Hematopoietic multipotent progenitor cell treated with erythropoietin and hydrocortisone succinate and interleukin-3 and kit ligand, for 4 days (in vitro differentiated cells): Measurements from ENCODE around the gene KIAA1143.
A peak's percentile ranks its signal among the peaks of the same experiment; 100 is the strongest.

ENCODE experiments used
- DNase-seq: peaks from one replicate; pipeline ENCODE4 v3.0.0-alpha.2; 2015

The KIAA1143 gene

DNA sequence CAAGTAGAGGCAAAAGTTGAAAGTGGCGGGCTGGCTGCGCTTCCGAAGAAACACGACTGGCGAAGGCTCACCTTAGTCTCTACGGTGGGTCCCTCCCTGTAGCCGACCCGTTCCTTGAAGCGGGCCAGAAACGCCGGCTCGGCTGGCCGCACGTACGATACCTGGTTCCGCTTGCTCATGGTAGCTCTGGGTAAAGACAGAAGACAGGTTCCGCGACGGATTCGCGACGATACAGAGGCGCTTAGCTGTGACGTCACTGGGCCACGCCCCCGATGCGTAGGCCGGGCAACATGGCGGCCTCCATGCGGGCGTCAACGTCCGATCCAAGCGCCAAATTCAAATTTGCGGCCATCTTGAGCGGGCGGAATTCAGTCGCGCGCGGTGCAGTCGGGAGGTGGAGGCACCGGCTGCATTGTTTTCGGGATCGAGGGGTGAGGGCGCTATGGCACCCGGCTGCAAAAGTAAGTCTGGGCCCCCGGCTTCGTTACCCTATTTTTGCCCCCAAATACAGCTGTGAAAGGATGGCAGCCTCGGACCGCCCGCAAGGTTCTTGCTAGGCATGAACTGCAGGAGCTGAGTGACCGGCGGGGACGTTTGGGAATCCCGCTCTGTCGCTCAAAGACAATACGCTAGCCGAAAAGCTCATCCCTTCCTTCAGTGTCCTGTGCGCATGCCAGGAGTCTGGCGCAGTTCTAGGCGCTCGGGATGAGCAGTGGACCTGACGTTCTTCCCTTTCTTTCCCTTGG is at the start of gene KIAA1143, which contains the start of gene KIF15:
KIAA1143 (minus strand) TSS at position 196 of the 746 bp plus-strand sequence; CDS start at position 179, 17 bp downstream.
KIF15 (plus strand) TSS at position 371 of the 746 bp plus-strand sequence; CDS start at position 443, 72 bp downstream.
- DNase-seq = peak; percentile 98

DNA sequence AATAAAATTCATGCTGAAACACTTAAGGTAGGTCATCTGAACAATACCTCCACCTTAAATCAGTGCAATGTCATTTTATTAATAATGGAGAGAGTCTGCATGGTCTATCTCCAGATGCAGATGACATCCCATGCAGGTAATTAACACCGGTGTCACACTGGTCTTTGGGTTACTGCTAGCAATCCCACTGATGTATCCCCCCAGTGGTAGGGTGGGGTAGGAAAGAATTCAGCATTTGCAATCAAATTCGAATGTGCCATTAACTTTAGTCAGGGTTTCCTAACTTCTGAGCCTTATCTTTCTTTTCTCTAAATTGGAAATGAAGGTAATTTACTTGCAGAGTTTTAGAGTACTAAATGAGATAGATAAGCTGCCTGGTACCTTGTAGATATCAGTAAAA is 44.5 kb upstream of the KIAA1143 start:
- DNase-seq = no peak

DNA sequence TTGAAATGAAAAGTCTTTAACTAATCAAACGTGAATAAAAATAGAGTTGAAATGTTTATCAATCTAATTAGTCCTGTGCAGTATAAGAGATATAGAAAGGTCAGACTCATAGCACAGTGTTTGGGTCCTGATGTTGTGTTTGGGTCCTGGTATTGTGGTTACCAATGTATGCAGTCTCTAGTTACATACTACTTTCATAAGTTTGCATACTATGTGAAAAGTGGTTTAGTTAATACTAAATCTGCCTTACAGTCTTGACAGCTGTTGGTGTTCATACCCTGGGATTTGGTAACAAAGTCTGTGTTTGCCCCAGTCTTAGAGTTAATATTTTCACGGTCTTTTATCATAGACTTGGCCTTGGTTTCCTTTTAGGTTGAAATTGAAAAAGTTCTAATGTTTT is 41.9 kb upstream of the KIAA1143 start:
- no peak for DNase-seq

DNA sequence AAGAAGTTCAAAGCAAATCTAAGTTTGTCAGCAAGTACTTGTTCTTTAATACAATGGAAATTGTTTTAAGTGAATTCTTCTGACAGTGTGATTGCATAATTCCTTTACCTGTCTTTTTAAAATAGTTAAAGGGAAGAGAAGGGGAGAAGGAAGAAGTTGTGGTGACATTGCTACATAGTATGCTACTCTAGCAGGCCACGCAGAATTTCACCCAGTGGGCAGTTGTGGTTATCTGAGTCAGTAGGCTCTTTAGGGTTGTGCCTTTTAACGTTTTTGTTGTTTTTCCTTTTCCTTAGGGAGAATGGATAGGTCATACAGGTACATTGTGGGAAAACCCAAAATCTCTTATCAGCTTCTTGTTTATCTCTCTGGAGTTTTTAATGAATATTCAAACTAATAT is 40.6 kb upstream of the KIAA1143 start:
- DNase-seq = peak; percentile 46

DNA sequence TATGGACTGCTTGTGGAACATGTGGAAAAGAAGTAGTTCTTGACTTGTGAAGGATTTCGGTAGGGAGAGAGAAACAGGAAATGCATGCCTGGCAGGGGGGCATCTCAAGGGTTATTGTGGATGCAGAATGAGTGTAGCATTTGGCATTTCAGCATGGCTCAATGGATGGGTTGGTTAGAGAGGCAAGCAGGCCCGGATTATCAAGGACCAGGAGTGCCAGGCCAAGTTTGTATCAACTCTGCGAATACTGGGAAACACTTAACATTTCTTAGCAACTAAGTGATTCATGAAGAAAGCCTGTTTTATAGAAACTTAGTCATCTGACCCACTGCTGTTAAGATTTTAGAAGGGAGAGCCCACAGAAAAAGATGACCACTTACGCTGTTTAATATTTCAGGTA is 33.8 kb upstream of the KIAA1143 start:
- no peak for DNase-seq

DNA sequence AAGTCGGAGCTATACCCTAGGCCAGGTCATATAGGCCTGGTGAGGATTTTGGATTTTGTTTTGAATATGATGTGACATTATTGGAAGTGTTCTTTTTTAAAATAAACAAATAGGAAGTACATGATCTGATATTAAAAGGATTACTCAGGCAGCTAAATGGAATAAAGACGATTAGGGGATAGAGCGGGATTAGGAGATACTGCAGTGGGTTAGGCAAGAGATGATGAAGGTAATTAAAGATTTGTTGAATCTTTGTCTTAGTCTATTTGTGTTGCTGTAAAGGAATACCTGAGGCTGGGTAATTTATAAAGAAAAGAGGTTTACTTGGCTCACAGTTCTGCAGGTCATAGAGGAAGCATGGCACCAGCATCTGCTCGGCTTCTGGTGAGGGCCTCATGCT is 21.5 kb upstream of the KIAA1143 start:
- DNase-seq = no peak

DNA sequence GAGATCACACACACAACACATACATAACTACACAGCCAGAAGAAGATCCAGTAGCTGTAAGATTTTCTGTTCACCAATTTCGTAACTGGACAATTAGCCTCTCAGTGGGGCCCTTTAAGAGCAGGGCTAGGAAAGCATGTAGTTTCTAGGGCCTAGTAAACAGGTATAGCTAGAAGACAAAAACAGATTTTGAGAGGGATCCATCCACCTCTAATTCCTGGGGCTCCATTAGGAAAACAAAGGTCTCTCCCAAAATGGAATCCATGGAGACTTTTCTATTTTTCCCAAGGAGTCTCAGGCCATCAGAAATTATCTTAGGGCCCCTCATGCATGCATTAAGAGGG is 10.7 kb upstream of the KIAA1143 start:
- no peak for DNase-seq

DNA sequence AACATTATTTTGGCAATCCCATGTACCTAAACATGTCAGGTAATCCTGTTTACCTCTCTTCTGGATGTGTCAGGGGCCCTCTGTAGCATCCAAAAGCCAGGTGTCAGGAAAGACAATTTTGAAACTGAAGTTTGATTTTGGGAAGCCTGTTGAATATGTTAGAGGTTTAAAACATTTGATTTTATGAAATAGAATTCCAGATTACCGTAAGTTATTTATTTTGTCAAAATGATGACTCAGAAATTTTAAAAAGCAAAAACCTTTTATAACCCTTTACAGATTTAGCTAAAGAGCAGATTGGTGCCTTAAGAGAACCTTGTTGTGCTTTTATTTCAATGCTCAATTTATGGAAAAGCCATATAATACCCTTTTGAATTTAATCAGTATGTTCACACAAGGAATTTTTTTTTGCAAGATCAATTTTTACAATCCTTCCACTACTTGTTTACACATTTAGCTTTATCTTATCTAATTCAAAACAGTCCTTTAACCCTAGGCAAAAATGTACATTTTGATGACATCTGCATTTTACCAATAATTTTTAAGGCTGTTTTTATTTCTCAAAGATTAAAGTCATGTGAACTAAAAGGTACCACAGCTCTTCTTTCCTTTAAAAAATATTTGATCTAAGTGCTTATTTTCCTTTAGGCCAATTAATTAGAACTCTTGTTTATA is 10.1 kb upstream of the KIAA1143 start:
- DNase-seq = no peak

DNA sequence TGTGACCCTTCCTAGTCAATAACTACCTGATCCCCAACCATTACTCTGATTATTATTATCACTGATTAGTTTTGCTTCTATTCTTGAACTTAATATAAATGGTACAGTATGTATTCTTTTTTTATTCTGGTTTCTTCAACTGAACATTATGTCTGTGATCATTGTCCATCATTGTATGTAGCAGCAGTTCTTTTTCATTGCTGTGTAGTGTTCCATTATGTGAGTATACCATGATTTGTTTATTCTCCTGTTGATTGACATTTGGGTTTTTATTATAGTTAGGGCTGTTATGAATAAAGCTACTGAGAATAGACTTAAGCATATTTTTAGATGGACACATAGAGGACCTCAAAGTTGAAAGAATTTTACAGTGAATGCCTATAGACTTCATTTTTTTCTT is 2.8 kb upstream of the KIAA1143 start:
- no peak for DNase-seq

DNA sequence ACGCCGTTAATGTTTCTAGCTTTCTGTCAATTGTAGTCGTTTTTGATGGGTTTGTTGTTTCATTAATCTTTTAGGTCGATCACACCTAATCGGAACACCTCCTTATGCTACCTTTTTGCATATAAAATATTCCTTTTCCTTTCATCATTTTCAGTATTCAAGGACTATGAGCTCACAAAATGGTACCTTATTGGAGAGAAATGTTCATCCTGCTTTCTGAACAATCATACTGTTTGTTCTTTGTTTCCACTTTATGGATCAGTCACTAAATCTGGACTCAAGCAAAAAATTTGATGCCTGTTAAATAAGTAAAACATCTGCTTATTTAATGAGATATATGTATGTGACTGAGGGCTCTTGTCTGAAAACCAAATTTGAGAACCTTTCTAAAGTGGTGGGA is 1.3 kb upstream of the KIAA1143 start:
- peak; percentile 9 for DNase-seq

DNA sequence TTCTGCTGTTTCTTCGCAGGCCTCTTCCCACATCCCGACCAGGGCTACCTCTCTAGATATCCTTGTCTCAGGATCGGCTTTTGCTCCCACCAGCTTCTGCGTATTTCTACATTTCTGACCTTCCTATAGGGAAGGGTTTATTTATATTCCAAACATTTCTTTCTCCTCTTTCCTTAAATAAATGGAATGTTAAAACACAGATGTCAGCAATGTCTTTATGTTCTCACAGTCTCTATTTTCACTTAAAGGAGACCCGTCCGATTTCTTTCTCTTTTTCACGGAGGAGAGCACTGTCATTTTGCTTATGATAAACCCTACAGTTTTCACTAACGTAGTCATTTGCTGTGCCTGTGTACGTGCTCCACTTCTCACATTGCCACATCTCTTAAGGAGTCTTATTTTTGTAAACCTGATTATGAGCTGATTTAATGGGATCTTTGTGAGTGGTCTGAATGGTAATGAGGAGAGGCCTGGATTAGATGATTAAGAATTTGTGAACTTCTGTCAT is 805 bp upstream of the KIAA1143 start:
- peak; percentile 53 for DNase-seq

DNA sequence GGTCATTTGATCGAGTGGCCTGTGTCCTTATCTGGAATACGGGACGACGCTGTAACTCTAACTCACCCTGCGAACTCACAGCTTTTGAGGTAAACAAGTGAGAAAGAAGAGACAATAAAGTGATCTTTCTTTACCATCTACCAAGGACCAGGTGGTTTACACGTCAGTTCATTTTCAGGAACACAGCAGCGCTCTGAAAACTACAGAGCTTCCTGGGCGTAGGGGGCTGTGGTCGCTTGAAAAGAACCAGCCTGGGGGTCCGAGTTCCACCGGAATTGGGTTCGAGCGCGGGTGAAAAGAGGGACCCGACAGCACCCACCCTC is 357 bp downstream of the KIAA1143 start:
- DNase-seq = peak; percentile 37

DNA sequence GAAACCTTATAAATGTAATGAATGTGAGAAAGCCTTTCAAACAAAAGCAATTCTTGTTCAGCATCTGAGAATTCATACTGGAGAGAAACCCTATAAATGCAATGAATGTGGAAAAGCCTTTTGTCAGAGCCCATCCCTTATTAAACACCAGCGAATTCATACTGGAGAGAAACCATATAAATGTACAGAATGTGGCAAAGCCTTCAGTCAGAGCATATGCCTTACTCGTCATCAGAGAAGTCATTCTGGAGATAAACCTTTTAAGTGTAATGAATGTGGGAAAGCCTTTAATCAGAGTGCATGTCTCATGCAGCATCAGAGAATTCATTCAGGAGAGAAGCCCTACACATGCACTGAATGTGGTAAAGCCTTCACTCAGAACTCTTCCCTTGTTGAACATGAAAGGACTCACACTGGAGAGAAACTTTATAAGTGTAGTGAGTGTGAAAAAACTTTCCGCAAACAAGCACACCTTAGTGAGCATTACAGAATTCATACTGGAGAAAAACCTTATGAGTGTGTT is 26.7 kb downstream of the KIAA1143 start:
- DNase-seq = no peak

DNA sequence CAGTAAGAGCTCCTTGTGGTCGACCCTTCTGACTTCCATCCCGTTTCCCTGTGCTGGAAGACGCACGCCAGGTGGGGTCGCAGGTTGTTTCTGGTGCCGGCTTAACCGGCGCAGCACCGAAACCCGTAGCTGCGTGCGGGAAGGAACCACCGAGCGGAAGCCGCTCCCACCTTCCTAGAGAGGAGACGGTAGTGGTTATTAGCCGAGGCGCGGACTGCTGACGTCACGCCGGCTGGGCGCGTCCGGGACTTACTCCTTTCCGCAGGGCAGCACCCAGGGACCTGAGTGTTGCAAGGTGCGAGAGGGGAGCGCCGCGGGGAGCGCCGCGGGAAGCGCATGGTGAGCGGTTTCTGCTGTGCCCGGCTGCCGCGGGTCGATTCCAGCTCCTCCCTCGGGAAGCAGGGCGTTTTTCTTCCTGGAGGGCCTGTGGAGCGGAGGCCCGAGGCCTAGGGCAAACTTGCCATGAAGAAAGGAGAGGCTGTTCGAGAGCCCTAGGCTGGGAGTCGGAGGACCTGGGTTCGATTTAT is 32.0 kb downstream of the KIAA1143 start, which contains the start of gene ZNF501:
ZNF501 (plus strand) TSS at position 252 of the 527 bp plus-strand sequence. CDS start 4,787 bp downstream, outside the sequence.
- DNase-seq = peak; percentile 88

DNA sequence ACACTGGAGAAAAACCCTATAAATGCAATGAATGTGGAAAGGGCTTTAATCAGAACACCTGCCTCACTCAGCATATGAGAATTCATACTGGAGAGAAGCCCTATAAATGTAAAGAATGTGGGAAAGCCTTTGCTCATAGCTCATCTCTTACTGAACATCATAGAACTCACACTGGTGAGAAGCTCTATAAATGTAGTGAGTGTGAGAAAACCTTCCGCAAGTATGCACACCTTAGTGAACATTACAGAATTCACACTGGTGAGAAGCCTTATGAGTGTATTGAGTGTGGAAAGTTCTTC is 39.4 kb downstream of the KIAA1143 start:
- DNase-seq = no peak

DNA sequence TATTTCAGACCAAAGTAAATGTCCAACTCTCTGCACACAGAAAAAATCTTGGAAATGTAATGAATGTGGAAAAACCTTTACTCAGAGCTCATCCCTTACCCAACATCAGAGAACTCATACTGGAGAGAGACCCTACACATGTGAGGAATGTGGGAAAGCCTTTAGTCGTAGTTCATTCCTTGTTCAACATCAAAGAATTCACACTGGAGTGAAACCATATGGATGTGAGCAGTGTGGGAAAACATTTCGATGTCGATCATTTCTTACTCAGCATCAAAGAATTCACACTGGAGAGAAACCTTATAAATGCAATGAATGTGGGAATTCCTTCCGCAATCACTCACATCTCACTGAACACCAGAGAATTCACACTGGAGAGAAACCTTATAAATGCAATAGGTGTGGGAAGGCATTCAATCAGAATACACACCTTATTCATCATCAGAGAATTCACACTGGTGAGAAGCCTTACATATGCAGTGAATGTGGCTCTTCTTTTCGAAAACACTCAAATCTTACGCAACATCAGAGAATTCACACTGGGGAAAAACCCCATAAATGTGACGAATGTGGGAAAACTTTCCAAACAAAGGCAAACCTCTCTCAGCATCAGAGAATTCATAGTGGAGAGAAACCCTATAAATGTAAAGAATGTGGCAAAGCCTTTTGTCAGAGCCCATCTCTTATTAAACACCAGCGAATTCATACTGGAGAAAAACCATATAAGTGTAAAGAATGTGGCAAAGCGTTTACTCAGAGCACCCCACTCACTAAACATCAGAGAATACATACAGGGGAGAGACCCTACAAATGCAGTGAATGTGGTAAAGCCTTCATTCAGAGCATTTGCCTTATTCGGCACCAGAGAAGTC is 40.0 kb downstream of the KIAA1143 start:
- peak; percentile 7 for DNase-seq

DNA sequence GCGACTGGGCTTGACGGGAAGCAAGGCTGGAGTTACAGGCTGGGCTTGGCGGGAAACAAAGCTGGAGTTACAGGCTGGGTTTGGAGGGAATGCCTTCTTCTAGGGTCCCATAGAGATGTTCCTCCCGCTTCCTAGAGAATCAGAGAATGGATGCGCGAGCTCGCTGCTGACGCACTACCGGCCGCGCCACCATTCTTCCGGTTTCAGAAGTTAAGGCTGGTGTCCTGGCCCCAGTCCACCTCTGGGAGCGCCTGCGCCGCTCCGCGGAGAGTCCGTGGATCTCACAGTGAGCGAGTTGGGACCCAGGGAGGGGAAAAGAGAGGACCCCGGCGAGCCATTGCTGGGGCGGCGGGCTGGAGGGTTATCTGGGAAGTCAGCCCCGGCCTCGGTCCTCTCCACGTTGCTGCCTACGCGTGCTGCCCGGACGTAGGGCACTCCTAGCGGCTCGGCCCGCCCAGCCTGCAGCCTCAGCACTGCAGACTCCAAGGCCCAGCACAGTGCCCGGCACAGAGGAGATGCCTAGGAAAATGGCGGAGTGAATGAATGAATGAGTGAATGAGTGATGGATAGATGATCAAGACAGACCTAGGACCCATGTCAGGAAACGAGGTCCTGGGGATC is 48.9 kb downstream of the KIAA1143 start, which contains the start of gene ZNF502:
ZNF502 (plus strand) TSS at position 206 of the 621 bp plus-strand sequence. CDS start 7,602 bp downstream, outside the sequence.
- DNase-seq = peak; percentile 90
